ENCODE data around the gene TMEM14C.

TMEM14C gene

DNA sequence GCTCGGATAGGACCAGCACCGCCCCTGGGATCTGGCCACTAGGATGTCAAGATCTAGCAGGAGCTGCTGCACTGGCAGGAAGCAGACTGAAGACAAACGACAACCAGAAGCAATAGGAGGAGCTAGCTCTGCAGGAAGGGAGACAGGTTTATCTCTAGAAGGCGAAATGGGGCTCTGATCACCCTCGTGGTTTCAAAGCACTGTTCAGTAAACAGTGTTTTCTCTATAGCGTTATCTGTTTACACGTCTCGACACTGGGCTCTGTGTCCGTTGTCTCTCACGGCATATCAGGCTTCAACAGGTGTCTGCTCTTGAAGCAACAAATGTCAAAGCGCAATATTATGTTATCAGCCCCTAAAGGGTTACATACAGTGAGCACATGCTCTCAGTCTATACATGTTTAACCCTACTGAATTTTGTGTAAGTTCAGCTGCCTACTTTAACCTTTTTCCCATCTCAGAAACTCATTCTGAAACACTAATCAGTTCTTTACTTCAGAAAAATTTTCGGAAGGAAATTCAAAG is 48.6 kb downstream of the TMEM14C start:
- DNase-seq = no peak

GRCh38 chr6:10778230-10778629 is 55.4 kb downstream of the TMEM14C start:
- DNase-seq = no peak

DNA sequence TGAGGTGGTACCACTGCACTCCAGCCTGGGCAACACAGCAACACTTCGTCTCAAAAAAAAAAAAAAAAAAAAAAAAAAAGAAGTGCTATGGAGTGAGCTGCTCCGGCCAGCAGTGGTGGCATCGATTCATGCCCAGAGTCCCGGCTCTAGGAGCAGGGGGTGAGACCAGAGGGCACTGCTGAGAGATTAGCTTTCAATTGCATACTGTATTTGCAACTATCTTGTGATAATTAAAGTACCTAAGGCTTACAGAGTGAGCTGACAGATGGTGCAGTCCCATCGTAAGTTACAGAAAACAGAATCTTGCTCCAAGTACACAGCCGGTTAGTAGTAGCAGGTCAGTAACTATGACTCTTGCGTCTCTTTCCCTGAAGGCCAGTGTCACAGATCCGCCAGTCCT is 56.2 kb downstream of the TMEM14C start:
- DNase-seq = no peak

Data from suppressor macrophage treated with lipopolysaccharide for 4 hours (primary cell).